ENCODE measurements around the gene GATD1. TPM values are rescaled to one million over a fixed set of nuclear protein-coding genes. Genes with fewer than 3 reads are reported as not detected.
"Not testable (repeated sequence)": the region's sequence is repeated elsewhere in the genome, so short reads cannot be mapped to it uniquely, and the experiment has no call there.

The GATD1 gene
- total and polyA plus RNA-seq, 2 experiments from 2014 or later = 39.3 to 51.0 TPM

- H3K27me3 ChIP-seq (ENCODE audit: insufficient read depth) = no peaks in the 10 kb centered on the region
- TF ChIP-seq, protein P1, sequence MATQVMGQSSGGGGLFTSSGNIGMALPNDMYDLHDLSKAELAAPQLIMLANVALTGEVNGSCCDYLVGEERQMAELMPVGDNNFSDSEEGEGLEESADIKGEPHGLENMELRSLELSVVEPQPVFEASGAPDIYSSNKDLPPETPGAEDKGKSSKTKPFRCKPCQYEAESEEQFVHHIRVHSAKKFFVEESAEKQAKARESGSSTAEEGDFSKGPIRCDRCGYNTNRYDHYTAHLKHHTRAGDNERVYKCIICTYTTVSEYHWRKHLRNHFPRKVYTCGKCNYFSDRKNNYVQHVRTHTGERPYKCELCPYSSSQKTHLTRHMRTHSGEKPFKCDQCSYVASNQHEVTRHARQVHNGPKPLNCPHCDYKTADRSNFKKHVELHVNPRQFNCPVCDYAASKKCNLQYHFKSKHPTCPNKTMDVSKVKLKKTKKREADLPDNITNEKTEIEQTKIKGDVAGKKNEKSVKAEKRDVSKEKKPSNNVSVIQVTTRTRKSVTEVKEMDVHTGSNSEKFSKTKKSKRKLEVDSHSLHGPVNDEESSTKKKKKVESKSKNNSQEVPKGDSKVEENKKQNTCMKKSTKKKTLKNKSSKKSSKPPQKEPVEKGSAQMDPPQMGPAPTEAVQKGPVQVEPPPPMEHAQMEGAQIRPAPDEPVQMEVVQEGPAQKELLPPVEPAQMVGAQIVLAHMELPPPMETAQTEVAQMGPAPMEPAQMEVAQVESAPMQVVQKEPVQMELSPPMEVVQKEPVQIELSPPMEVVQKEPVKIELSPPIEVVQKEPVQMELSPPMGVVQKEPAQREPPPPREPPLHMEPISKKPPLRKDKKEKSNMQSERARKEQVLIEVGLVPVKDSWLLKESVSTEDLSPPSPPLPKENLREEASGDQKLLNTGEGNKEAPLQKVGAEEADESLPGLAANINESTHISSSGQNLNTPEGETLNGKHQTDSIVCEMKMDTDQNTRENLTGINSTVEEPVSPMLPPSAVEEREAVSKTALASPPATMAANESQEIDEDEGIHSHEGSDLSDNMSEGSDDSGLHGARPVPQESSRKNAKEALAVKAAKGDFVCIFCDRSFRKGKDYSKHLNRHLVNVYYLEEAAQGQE (IDR thresholded peaks at IDR 0.05; ENCODE audit: unreplicated experiment) = no peak
- TF ChIP-seq EZH2 (IDR thresholded peaks at IDR 0.05; ENCODE audit: low read depth, unreplicated experiment) (no peak), CTCF (conservative IDR thresholded peaks at IDR 0.05; ENCODE audit: low read depth in 2 of 2) (no peak), STAT1 (IDR thresholded peaks at IDR 0.05; ENCODE audit: unreplicated experiment) (no peak), NANOG (IDR thresholded peaks at IDR 0.05; ENCODE audit: borderline replicate concordance) (no peak), EZH2phosphoT487 (IDR thresholded peaks at IDR 0.05; ENCODE audit: unreplicated experiment) (no peak), POLR2AphosphoS5 (IDR thresholded peaks at IDR 0.05; ENCODE audit: low read depth) (no peak), ZNF114 (CRISPR knock-in tag; IDR thresholded peaks at IDR 0.05) (no peak), ZNF331 (CRISPR knock-in tag; IDR thresholded peaks at IDR 0.05; ENCODE audit: low read depth) (no peak), JUNB (IDR thresholded peaks at IDR 0.05; ENCODE audit: unreplicated experiment) (no peak), CREB1 (CRISPR knock-in tag; IDR thresholded peaks at IDR 0.05; ENCODE audit: low read depth) (no peak)
- TF ChIP-seq, protein P2, sequence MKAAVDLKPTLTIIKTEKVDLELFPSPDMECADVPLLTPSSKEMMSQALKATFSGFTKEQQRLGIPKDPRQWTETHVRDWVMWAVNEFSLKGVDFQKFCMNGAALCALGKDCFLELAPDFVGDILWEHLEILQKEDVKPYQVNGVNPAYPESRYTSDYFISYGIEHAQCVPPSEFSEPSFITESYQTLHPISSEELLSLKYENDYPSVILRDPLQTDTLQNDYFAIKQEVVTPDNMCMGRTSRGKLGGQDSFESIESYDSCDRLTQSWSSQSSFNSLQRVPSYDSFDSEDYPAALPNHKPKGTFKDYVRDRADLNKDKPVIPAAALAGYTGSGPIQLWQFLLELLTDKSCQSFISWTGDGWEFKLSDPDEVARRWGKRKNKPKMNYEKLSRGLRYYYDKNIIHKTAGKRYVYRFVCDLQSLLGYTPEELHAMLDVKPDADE (IDR thresholded peaks at IDR 0.05) = no peak
- peak overlapping the region; percentile 16; the same call in 1 of the 2 replicates for H2AFZ ChIP-seq
- H3F3A ChIP-seq (replicated peaks; ENCODE audit: low read depth) = no peaks in the 10 kb centered on the region; the same call in 1 of the 2 replicates
- H3K79me2 ChIP-seq (replicated peaks; ENCODE audit: insufficient read depth) = no peaks in the 10 kb centered on the region
- DNase-seq (ENCODE audit: low spot score) (no peak), ATAC-seq (no peak)
- Mint-ChIP-seq H3K9me3 (peaks cover 16% of the 10 kb centered on the region; the same call in 2 of the 3 replicates), H3K4me1 (no peaks in the 10 kb centered on the region; the same call in 2 of the 3 replicates), H3K4me3 (no peak overlapping the region), H3K27ac (0 out of 2 replicates have a peak overlapping the region, but pooled peaks have one; percentile 44), H3K36me3 (ENCODE audit: low read depth) (peaks cover 17% of the 10 kb centered on the region; the same call in 2 of the 3 replicates), H3K27me3 (ENCODE audit: insufficient read depth, low read depth, poor library complexity) (peaks cover 15% of the 10 kb centered on the region)
- no peaks in the 10 kb centered on the region; the same call in 1 of the 2 replicates for H3K9me2 ChIP-seq (ENCODE audit: insufficient read depth)
- no peak overlapping the region for H3K4me2 ChIP-seq
- H3K36me3 ChIP-seq (ENCODE audit: insufficient read depth) = no peaks in the 10 kb centered on the region
- H4K20me1 ChIP-seq (replicated peaks; ENCODE audit: insufficient read depth) = no peaks in the 10 kb centered on the region
- no peaks in the 10 kb centered on the region for H3K4me1 ChIP-seq (ENCODE audit: insufficient read depth)
- H3K4me3 ChIP-seq = no peak overlapping the region
- H3K27ac ChIP-seq (ENCODE audit: low read depth) = no peak overlapping the region
Measured at GRCh38 chr11:737366-737765, 39.9 kb downstream of the GATD1 start.

DNA sequence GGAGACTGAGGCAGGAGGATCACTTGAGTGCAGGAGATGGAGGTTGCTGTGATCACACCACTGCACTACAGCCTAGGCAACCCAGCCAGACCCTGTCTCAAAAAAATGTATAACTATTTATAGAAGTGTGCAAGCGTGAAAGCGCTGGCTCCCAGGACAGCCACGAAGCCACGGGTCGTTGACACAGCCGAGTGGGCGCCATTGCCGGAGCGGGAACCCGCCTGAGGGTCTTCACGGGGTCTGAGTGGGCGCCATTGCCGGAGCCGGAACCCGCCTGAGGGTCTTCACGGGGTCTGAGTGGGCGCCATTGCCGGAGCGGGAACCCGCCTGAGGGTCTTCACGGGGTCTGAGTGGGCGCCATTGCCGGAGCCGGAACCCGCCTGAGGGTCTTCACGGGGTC is 42.7 kb downstream of the GATD1 start:
- DNase-seq (ENCODE audit: low spot score); H4K20me1 ChIP-seq (replicated peaks; ENCODE audit: insufficient read depth); H3F3A ChIP-seq (replicated peaks; ENCODE audit: low read depth); H3K4me3 ChIP-seq; H3K4me3 Mint-ChIP-seq; H3K4me2 ChIP-seq; H3K27ac Mint-ChIP-seq; H3K9me2 ChIP-seq (ENCODE audit: insufficient read depth); H3K36me3 ChIP-seq (ENCODE audit: insufficient read depth); H3K79me2 ChIP-seq (replicated peaks; ENCODE audit: insufficient read depth); H3K4me1 ChIP-seq (ENCODE audit: insufficient read depth); H2AFZ ChIP-seq; ATAC-seq; H3K4me1 Mint-ChIP-seq; H3K27me3 ChIP-seq (ENCODE audit: insufficient read depth); H3K27ac ChIP-seq (ENCODE audit: low read depth): not testable (repeated sequence)
- Mint-ChIP-seq H3K9me3 (peaks cover 16% of the 10 kb centered on the region; the same call in 2 of the 3 replicates), H3K27me3 (ENCODE audit: insufficient read depth, low read depth, poor library complexity) (peaks cover 17% of the 10 kb centered on the region), H3K36me3 (ENCODE audit: low read depth) (peaks cover 17% of the 10 kb centered on the region; the same call in 2 of the 3 replicates)

All from GM23338 (cell line).